HG02840 (cell line): Measurements from ENCODE around the gene RIT2.

ENCODE experiments used
- ATAC-seq: cut with Tn5 transposase; IDR thresholded peaks from one replicate; pipeline ENCODE4 v1.9.1; 2021; ENCODE audit warnings: mild to moderate bottlenecking, moderate library complexity, moderate number of reproducible peaks; ENCODE audit not compliant: unreplicated experiment, low FRiP score

RIT2 gene

GRCh38 chr18:43115076-43115921 lies at the start of gene RIT2:
Gene RIT2 (minus strand): TSS chr18:43115685.
- ATAC-seq = no peak

GRCh38 chr18:43161528-43161927 lies 46.0 kb upstream of the RIT2 start:
- no peak for ATAC-seq

GRCh38 chr18:43160509-43160908 lies 45.0 kb upstream of the RIT2 start:
- ATAC-seq = no peak

DNA sequence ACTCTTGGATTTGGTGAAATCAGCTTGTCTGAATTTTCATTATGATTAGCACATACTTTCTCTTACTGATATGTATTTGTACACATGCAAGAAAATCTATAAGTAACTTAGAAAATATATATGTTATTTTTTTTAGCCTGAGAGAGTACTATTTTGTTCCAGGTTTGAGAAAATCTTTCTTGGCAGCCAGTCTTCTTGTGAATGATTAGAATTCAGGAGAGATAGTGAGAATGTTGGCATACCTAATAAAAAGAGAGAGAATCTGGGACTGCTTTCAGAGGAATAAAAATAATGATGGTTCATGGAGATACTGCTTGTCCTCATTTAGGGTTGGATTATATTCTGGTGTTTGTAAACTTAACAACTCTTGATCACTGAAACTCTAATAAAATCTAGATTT lies 44.4 kb upstream of the RIT2 start:
- ATAC-seq = no peak

DNA sequence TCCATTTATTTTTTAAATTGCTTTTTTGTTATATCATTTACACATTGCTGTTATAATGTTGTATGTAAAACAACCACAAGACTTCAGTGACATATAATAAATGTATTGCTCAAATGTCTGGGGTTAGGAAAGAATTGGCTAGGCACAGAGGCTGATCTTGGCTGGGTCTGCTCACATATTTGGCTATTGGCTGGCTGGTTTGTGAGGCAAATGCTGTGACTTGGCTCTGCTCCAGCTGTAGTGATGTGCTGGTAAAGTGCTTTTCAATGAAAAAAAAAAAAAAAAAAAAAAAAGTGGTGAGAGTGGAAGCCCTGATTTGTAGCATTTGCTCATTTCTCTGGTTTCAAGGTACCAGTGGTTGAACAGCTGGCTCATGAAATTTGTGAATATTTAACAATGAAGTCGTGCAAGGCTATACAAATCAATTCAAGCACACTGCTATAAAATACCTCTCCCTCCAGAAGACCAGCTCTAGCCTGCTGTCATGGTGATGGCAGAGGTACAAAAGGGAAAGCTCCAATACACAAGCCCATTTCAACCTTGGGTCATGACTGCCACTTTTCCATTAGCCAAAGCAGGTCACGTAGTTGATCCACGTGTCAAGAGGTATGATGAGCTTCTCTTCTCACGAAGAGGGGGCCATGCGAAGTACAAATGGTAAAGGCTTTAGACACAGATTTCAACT lies 43.7 kb upstream of the RIT2 start:
- no peak for ATAC-seq

DNA sequence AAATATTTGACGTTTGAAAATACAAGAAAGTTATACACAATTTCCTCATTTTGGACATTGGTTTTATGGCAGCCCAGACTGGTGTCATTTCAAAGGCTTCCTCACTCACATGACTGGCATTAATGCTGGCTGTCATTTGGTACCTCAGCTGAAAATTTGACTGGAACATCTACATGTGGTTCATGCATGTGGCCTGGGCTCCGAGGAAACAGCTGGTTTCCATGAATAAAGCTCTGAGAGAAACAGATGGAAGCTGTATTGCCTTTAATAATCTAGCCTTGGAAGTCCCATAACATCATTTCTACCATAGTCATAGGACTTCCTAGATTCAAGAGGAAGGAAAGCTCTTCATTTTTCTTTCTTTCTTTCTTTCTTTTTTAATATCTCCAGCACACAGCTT lies 42.9 kb upstream of the RIT2 start:
- no peak for ATAC-seq

DNA sequence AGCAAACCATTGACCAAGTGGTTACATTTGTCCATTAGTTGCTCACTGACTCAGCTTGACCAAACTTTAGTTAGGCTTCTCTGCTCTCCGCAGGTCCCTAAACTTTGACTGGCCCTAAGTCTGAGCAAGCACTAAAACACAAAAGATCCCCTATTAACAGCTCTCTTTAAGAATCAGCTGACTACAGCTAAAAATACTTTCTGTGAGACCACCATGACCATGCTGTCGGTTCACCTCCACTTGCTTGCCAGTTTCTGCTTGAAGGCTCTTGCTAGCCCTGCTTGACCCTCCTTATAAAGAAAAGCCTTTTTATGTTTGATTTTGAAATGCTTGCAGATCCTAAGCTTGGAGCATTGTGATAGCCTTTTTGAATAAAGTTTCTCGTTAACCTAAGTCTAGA lies 40.4 kb upstream of the RIT2 start:
- no peak for ATAC-seq

DNA sequence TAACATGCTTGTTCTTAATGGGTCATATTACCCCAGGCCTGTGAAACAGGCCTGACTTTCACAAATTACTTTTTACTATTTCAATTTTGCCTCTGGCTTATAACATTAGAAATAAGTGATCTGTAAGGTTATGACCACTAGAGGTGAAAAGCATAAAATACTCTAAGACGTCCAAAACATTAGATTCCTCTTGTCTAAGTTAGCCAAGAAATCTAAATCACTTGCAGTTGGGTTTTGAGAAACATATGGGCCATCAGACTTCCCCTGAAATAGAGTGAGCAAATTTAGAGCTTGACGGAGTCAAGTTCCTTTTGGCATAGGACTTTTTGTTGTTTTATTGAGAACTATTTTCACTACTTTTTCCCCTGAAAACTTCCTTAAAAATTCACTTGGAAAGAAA lies 32.7 kb upstream of the RIT2 start:
- ATAC-seq = no peak

- no peak for ATAC-seq
These were observed 25.7 kb upstream of the RIT2 start for GRCh38 chr18:43141208-43141607.

GRCh38 chr18:43139288-43139946 lies 23.9 kb upstream of the RIT2 start:
- ATAC-seq = no peak

DNA sequence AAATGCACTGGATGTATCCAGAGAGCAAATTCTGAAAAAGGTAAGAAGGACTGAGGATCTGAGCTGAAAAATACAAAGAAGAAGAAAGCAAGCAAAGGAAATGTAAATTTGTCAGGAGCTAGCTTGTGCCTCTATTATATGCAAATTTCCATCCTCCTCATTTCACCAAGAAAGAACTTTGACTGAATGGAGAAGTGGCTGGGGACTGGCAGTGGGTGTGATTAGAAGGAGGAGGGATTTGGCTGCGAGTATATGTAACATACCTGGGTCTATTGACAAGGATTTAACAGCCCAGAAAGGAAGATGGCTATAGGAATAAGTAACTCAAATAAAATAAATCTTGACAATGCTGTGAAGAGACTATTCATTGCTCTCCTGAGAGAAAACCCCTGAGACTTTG lies 19.4 kb upstream of the RIT2 start:
- no peak for ATAC-seq

DNA sequence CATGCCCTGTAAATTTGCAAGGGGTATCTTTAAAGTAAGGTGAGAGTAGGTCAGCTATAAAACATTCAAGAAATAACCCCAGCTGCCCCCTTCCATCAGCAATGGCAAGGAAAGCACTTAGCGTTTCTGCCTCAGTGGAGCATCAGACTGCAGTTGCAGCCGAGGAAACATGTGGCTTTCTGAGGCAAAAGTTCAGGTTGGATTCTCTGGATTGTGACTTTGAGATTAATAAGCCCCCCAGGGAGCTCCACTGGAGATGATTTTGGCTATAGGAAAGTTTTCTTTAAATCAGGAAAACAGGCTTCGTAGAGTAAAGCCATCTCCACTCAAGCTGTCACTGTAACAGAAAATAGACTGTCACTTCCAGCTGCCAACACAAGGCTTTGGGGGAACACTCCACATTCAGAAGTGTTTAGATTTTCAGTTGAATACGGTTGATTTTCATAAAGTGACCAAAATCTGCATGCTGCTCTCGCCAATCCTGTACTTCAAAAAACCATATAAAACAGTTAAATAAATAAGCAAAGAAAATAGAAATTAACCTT lies 15.3 kb upstream of the RIT2 start:
- no peak for ATAC-seq

DNA sequence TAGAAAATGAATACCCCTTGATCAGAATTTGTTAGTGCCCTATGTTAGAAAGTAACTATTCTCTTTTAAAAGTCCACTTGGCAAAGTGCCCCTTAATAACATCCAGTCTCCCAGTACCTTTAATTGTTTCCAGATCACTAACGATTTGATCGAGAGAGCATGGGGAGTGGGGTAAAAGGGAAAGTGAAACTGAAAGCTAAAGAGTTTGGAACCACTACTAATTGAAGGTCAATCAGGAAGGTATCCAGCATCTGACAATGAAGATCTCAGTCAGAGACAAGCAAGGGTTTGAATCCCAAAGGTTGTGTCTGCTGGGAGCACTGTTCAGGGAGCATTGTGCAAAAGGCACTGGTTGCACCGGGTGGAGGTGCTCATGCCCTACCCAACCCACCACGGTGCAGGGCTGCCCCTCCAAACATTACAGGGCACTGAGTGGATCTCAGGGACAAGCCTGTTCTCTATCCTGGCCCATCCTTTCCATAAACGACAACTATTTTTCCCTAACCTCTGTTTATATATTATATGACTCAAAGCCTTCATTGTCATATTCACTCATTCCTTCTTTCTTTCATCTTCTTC lies 14.6 kb upstream of the RIT2 start:
- no peak for ATAC-seq

GRCh38 chr18:43125471-43125870 lies 10.0 kb upstream of the RIT2 start:
- ATAC-seq = no peak

DNA sequence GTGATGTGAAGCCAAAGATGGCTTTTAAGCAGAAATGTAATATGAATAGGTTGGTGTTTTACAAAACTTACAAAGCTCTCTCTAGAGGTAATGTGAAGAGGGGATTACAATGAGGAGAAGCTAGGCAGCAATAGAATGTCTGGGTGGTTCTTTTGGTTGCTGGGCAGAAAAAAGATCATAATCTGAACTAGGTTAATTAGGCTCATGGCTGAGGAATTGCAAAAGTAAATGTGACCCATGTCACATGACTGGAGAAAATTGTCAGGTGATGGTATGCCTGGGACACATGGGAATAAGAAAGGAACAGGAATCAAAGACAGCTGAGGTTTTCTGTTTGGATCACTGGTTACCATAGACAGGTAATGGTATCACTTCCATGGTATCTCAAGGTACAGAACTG lies 7.5 kb upstream of the RIT2 start:
- ATAC-seq = no peak

- no peak for ATAC-seq
These were observed 1.3 kb upstream of the RIT2 start for GRCh38 chr18:43116699-43117294.

- no peak for ATAC-seq
These were observed 2.1 kb downstream of the RIT2 start for GRCh38 chr18:43113220-43113895.

GRCh38 chr18:43108882-43109281 lies 6.6 kb downstream of the RIT2 start:
- no peak for ATAC-seq

DNA sequence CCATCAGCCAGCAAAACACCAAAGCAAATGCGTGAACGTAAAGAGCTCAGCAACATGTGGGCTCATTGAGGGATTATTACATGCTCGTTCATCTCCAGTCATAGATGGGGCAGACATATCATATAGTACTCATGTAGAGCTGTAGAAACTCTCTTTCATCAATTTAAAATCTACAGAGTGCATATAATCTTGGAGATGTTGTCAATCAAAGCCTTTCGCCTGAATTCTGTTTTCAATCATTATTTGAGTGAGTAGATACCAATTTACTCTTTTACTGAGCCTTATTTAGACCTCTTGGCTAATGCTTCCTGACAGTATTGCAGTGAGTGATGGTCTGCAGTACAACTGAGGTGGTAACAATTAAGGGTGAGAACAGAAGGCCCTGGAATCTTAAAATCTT lies 7.0 kb downstream of the RIT2 start:
- ATAC-seq = no peak

DNA sequence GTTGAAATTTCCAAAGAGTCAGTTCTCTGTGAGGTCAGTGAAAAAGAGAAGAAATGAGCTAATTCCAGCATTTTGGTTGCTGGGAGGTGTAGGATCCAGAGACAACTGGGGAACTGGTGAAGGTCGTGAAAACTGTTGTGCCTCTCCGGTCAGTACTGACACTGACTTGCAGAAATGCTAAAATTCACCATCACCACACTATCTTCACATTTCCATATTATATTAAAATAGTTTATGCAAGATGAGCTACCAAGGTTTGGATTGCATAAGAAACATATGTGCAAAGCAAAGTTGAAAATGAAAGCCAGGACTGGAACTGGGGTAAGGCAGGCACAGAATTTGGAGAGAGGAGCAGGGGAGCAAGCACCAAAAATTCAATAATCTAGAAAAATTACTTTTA lies 21.8 kb downstream of the RIT2 start:
- no peak for ATAC-seq
